A673 (cell line): Measurements from ENCODE around the gene UTP25.

Source experiments
- EZH2 ChIP-seq: fragments of 200-600 bp; sonication (generic); IDR thresholded peaks from 2 replicates; pipeline ENCODE4 v1.6.1; 2017; ENCODE audit warnings: borderline replicate concordance, low read depth, mild to moderate bottlenecking, mixed read lengths, antibody characterized with exemption, low read length; ENCODE audit not compliant: poor library complexity, severe bottlenecking
- TF ChIP-seq, protein P1 (sequence below): fragments of 300-800, 200-600 bp; sonication (generic); conservative IDR thresholded peaks from 2 replicates; pipeline ENCODE4 v1.5.1; 2017; ENCODE audit warnings: low read depth, mild to moderate bottlenecking, antibody characterized with exemption, low read length, moderate library complexity, mixed read lengths

DNA sequence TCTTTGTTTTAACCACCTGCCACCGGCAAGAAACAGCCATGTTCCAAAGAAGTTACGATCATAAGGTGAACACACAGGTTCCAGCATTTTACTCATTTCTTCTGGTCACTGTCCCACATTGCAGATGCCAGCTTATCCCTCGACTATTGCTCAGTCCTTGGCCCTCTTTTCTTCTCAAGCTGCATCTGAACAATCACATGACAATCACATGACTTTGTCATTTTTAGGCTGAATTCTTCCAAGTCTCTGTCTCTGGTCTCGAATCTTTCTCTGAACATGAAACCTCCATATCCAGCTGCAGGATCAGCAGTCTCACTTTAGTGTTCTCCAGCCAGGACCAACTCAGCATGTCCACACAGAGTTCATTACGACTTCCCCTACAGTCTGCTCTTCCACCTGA is 53.8 kb downstream of the UTP25 start:
- TF ChIP-seq, protein P1, sequence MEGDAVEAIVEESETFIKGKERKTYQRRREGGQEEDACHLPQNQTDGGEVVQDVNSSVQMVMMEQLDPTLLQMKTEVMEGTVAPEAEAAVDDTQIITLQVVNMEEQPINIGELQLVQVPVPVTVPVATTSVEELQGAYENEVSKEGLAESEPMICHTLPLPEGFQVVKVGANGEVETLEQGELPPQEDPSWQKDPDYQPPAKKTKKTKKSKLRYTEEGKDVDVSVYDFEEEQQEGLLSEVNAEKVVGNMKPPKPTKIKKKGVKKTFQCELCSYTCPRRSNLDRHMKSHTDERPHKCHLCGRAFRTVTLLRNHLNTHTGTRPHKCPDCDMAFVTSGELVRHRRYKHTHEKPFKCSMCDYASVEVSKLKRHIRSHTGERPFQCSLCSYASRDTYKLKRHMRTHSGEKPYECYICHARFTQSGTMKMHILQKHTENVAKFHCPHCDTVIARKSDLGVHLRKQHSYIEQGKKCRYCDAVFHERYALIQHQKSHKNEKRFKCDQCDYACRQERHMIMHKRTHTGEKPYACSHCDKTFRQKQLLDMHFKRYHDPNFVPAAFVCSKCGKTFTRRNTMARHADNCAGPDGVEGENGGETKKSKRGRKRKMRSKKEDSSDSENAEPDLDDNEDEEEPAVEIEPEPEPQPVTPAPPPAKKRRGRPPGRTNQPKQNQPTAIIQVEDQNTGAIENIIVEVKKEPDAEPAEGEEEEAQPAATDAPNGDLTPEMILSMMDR, result no peak
- no peak for TF ChIP-seq EZH2
